Immature natural killer cell (primary cell): ENCODE results near the gene MDK. TPM values are rescaled to one million over a fixed set of nuclear protein-coding genes. Genes with fewer than 3 reads are reported as not detected.

Experiments
- DNase-seq, 3 donors: peaks; one replicate each; pipeline ENCODE4 v3.0.0; 2022; ENCODE audit warnings: mixed read lengths in 1 of 3
- H3K27ac Mint-ChIP-seq, 6 donors: one replicate each; pipeline ENCODE4 v1.8.0; 2020; ENCODE audit warnings: mixed read lengths in 6 of 6, mild to moderate bottlenecking in 5 of 6, inconsistent platforms in 4 of 6, moderate library complexity in 3 of 6
- H3K27me3 Mint-ChIP-seq, 3 donors: one replicate each; pipeline ENCODE4 v1.8.0; 2020 to 2021; ENCODE audit warnings: low read depth in 3 of 3, mild to moderate bottlenecking in 3 of 3, mixed read lengths in 3 of 3, moderate library complexity in 3 of 3, inconsistent platforms in 1 of 3
- H3K36me3 Mint-ChIP-seq, 3 donors: one replicate each; pipeline ENCODE4 v1.8.0; 2020; ENCODE audit warnings: mixed read lengths in 3 of 3, inconsistent platforms in 2 of 3, mild to moderate bottlenecking in 2 of 3
- H3K4me1 Mint-ChIP-seq, 2 donors: one replicate each; pipeline ENCODE4 v1.8.0; 2020; ENCODE audit warnings: inconsistent platforms in 2 of 2, mild to moderate bottlenecking in 2 of 2, mixed read lengths in 2 of 2, moderate library complexity in 1 of 2
- H3K4me3 Mint-ChIP-seq, 5 donors: one replicate each; pipeline ENCODE4 v1.8.0; 2020; ENCODE audit warnings: mild to moderate bottlenecking in 5 of 5, mixed read lengths in 5 of 5, inconsistent platforms in 3 of 5, moderate library complexity in 3 of 5
- H3K9me3 Mint-ChIP-seq, 6 donors: one replicate each; pipeline ENCODE4 v1.8.0; 2020; ENCODE audit warnings: mild to moderate bottlenecking in 6 of 6, mixed read lengths in 6 of 6, inconsistent platforms in 4 of 6, moderate library complexity in 3 of 6
- polyA plus RNA-seq, 3 donors: library from polyadenylated mRNA; unstranded; fragments of 300-500 nt; fragmentation: Illumina TruSeq; gene quantifications; one replicate each; pipeline ENCODE4 v1.2.3, GENCODE V29; 2021

Gene MDK
- polyA plus RNA-seq, 3 donors from 2014 or later: 0.44 TPM; not detected in 2

- Mint-ChIP-seq H3K4me1 (peaks cover 0 to 19% of the 10 kb centered on the region in 2 donors), H3K9me3 (no peaks in the 10 kb centered on the region), H3K4me3 (no peak overlapping the region), H3K36me3 (no peaks in the 10 kb centered on the region), H3K27ac (no peak overlapping the region), H3K27me3 (peaks cover 28 to 31% (median 28%) of the 10 kb centered on the region in 3 donors)
- DNase-seq: no peak
Observed at GRCh38 chr11:46386005-46386578, 4.6 kb downstream of the MDK start.

GRCh38 chr11:46386674-46387073 lies 5.2 kb downstream of the MDK start:
- no peak overlapping the region for H3K4me3 Mint-ChIP-seq
- H3K9me3 Mint-ChIP-seq: no peaks in the 10 kb centered on the region
- H3K27ac Mint-ChIP-seq: no peak overlapping the region
- peaks cover 0 to 19% of the 10 kb centered on the region in 2 donors for H3K4me1 Mint-ChIP-seq
- H3K27me3 Mint-ChIP-seq: peaks cover 28 to 31% (median 28%) of the 10 kb centered on the region in 3 donors
- no peak for DNase-seq
- H3K36me3 Mint-ChIP-seq: no peaks in the 10 kb centered on the region

GRCh38 chr11:46387456-46387855 lies 6.0 kb downstream of the MDK start:
- H3K27me3 Mint-ChIP-seq: peaks cover 25 to 31% (median 28%) of the 10 kb centered on the region in 3 donors
- H3K36me3 Mint-ChIP-seq: no peaks in the 10 kb centered on the region
- no peak overlapping the region for H3K27ac Mint-ChIP-seq
- no peaks in the 10 kb centered on the region for H3K9me3 Mint-ChIP-seq
- peak overlapping the region in 1 of 5 donors; percentile 33 for H3K4me3 Mint-ChIP-seq
- peaks cover under 1 to 15% of the 10 kb centered on the region in 2 donors for H3K4me1 Mint-ChIP-seq
- DNase-seq: no peak

GRCh38 chr11:46387919-46388618 lies 6.6 kb downstream of the MDK start:
- Mint-ChIP-seq H3K27ac (no peak overlapping the region), H3K4me1 (peaks cover 7 to 20% of the 10 kb centered on the region in 2 donors), H3K9me3 (no peaks in the 10 kb centered on the region), H3K27me3 (peaks cover 30 to 37% (median 32%) of the 10 kb centered on the region in 3 donors), H3K4me3 (no peak overlapping the region), H3K36me3 (no peaks in the 10 kb centered on the region)
- no peak for DNase-seq

- H3K27me3 Mint-ChIP-seq: peaks cover 34 to 36% (median 35%) of the 10 kb centered on the region in 3 donors
- H3K27ac Mint-ChIP-seq: no peak overlapping the region
Observed at GRCh38 chr11:46388619-46389449, 7.4 kb downstream of the MDK start.

GRCh38 chr11:46389450-46390330 lies 8.2 kb downstream of the MDK start:
- Mint-ChIP-seq H3K9me3 (no peaks in the 10 kb centered on the region), H3K36me3 (no peaks in the 10 kb centered on the region), H3K27me3 (peaks cover 33 to 42% (median 34%) of the 10 kb centered on the region in 3 donors), H3K27ac (no peak overlapping the region), H3K4me3 (peak overlapping the region in 3 of 5 donors; percentile 6 to 54 (median 18)), H3K4me1 (peaks cover 8 to 24% of the 10 kb centered on the region in 2 donors)
- no peak for DNase-seq

More at GRCh38 chr11:46388619-46389449, 7.4 kb downstream of the MDK start:
- H3K4me1 Mint-ChIP-seq: peaks cover 8 to 24% of the 10 kb centered on the region in 2 donors
- H3K4me3 Mint-ChIP-seq: peak overlapping the region in 2 of 5 donors; percentile 53 to 56
- DNase-seq: no peak
- H3K9me3 Mint-ChIP-seq: no peaks in the 10 kb centered on the region
- H3K36me3 Mint-ChIP-seq: no peaks in the 10 kb centered on the region

GRCh38 chr11:46390331-46391171 lies 9.1 kb downstream of the MDK start:
- Mint-ChIP-seq H3K36me3 (no peaks in the 10 kb centered on the region), H3K4me1 (peaks cover 8 to 24% of the 10 kb centered on the region in 2 donors), H3K27ac (no peak overlapping the region), H3K9me3 (no peaks in the 10 kb centered on the region), H3K27me3 (peaks cover 30 to 43% (median 34%) of the 10 kb centered on the region in 3 donors), H3K4me3 (peak overlapping the region in 3 of 5 donors; percentile 18 to 54 (median 29))
- no peak for DNase-seq

- Mint-ChIP-seq H3K36me3 (peaks cover 0 to 2% (median 1%) of the 10 kb centered on the region in 3 donors), H3K4me3 (no peak overlapping the region), H3K27ac (no peak overlapping the region)
Observed at GRCh38 chr11:46391186-46391577, 9.7 kb downstream of the MDK start.

GRCh38 chr11:46391578-46392420 lies 10.3 kb downstream of the MDK start, which contains the start of gene CHRM4:
Gene CHRM4, minus strand, starts transcription at chr11:46391776. Its CDS starts 5,219 bp downstream, at chr11:46386557.
- H3K9me3 Mint-ChIP-seq: no peaks in the 10 kb centered on the region
- no peak within 1 kb of the TSS for H3K27ac Mint-ChIP-seq
- peaks cover 8 to 23% of the 10 kb centered on the region in 2 donors for H3K4me1 Mint-ChIP-seq
- peaks cover 27 to 43% (median 30%) of the 10 kb centered on the region in 3 donors for H3K27me3 Mint-ChIP-seq
- H3K36me3 Mint-ChIP-seq: peaks cover 0 to 6% (median 4%) of the 10 kb centered on the region in 3 donors
- peak within 1 kb of the TSS; percentile 64 to 84 (median 68) for H3K4me3 Mint-ChIP-seq
- DNase-seq: no peak

More at GRCh38 chr11:46391186-46391577, 9.7 kb downstream of the MDK start:
- H3K4me1 Mint-ChIP-seq: peaks cover 8 to 24% of the 10 kb centered on the region in 2 donors
- DNase-seq: no peak
- H3K27me3 Mint-ChIP-seq: peaks cover 30 to 43% (median 33%) of the 10 kb centered on the region in 3 donors
- no peaks in the 10 kb centered on the region for H3K9me3 Mint-ChIP-seq

GRCh38 chr11:46392421-46393230 lies 11.2 kb downstream of the MDK start:
- DNase-seq: peak; percentile 73 to 82 (median 80)
- Mint-ChIP-seq H3K4me1 (peaks cover 8 to 23% of the 10 kb centered on the region in 2 donors), H3K27me3 (peaks cover 24 to 42% (median 28%) of the 10 kb centered on the region in 3 donors), H3K36me3 (peaks cover under 1 to 8% (median 7%) of the 10 kb centered on the region in 3 donors), H3K27ac (no peak overlapping the region), H3K4me3 (peak overlapping the region; percentile 64 to 84 (median 68)), H3K9me3 (no peaks in the 10 kb centered on the region)

- Mint-ChIP-seq H3K27me3 (peaks cover 23 to 41% (median 24%) of the 10 kb centered on the region in 3 donors), H3K27ac (no peak overlapping the region), H3K36me3 (peaks cover 5 to 10% (median 8%) of the 10 kb centered on the region in 3 donors), H3K4me3 (peak overlapping the region; percentile 64 to 84 (median 68)), H3K9me3 (no peaks in the 10 kb centered on the region), H3K4me1 (peaks cover 8 to 19% of the 10 kb centered on the region in 2 donors)
- DNase-seq: no peak
Observed at GRCh38 chr11:46393231-46393616, 11.8 kb downstream of the MDK start.
